DMS79 treated with DMSO at 0.1 percent for 48 hours (cell line): Measurements from ENCODE around the gene KRT33B.
"Not testable (repeated sequence)": the region's sequence is repeated elsewhere in the genome, so short reads cannot be mapped to it uniquely, and the experiment has no call there.

Experiments
- DNase-seq: peaks from one replicate; lab custom pipeline; 2025; lab: John Stamatoyannopoulos, UW

KRT33B gene

GRCh38 chr17:41347869-41348760 lies 21.5 kb downstream of the KRT33B start:
- DNase-seq, result no peak

GRCh38 chr17:41346421-41346820 lies 23.2 kb downstream of the KRT33B start:
- not testable (repeated sequence) for DNase-seq

GRCh38 chr17:41345992-41346391 lies 23.6 kb downstream of the KRT33B start:
- no peak for DNase-seq

- no peak for DNase-seq
Observed at GRCh38 chr17:41343029-41343428, 26.6 kb downstream of the KRT33B start.

- DNase-seq, result no peak
Observed at GRCh38 chr17:41340934-41341861, 28.4 kb downstream of the KRT33B start.

GRCh38 chr17:41340494-41340893 lies 29.1 kb downstream of the KRT33B start:
- no peak for DNase-seq

GRCh38 chr17:41339571-41340172 lies 29.9 kb downstream of the KRT33B start:
- DNase-seq, result peak; percentile 47

- DNase-seq, result peak; percentile 74
Observed at GRCh38 chr17:41338961-41339485, 30.6 kb downstream of the KRT33B start.

GRCh38 chr17:41335747-41336146 lies 33.9 kb downstream of the KRT33B start:
- no peak for DNase-seq

- DNase-seq, result no peak
Observed at GRCh38 chr17:41334385-41335305, 35.0 kb downstream of the KRT33B start.

- no peak for DNase-seq
Observed at GRCh38 chr17:41333836-41334235, 35.8 kb downstream of the KRT33B start.

GRCh38 chr17:41333098-41333497 lies 36.5 kb downstream of the KRT33B start:
- DNase-seq, result no peak

- DNase-seq, result no peak
Observed at GRCh38 chr17:41332239-41332638, 37.4 kb downstream of the KRT33B start.

GRCh38 chr17:41331606-41332005 lies 38.0 kb downstream of the KRT33B start:
- no peak for DNase-seq

GRCh38 chr17:41329279-41329948 lies 40.2 kb downstream of the KRT33B start:
- no peak for DNase-seq

- DNase-seq, result no peak
Observed at GRCh38 chr17:41328207-41328606, 41.4 kb downstream of the KRT33B start.

GRCh38 chr17:41327411-41328120 lies 42.0 kb downstream of the KRT33B start:
- DNase-seq, result no peak

GRCh38 chr17:41326173-41327145 lies 43.2 kb downstream of the KRT33B start:
- DNase-seq, result no peak

GRCh38 chr17:41325611-41326010 lies 44.0 kb downstream of the KRT33B start:
- no peak for DNase-seq
